HEK293T (cell line): ENCODE data around the gene NOSTRIN.
"Not testable (repeated sequence)": the region's sequence is repeated elsewhere in the genome, so short reads cannot be mapped to it uniquely, and the experiment has no call there.

Source experiments
- ARNT ChIP-seq: fragments of 450-650 bp; IDR thresholded peaks from 2 replicates; pipeline ENCODE4 v1.6.1; 2017; ENCODE audit warnings: mild to moderate bottlenecking
- BHLHE40 ChIP-seq: fragments of 450-650 bp; IDR thresholded peaks from 2 replicates; pipeline ENCODE4 v1.6.1; 2016; ENCODE audit warnings: mild to moderate bottlenecking, moderate library complexity, borderline replicate concordance
- ELF4 ChIP-seq: fragments of 450-650 bp; IDR thresholded peaks from 2 replicates; pipeline ENCODE4 v1.6.1; 2017; ENCODE audit warnings: antibody characterized with exemption
- FOXA1 ChIP-seq: fragments of 450-650 bp; IDR thresholded peaks from 2 replicates; pipeline ENCODE4 v1.6.1; 2016; ENCODE audit warnings: mild to moderate bottlenecking
- FOXK2 ChIP-seq: fragments of 450-650 bp; IDR thresholded peaks from 2 replicates; pipeline ENCODE4 v1.6.1; 2016; ENCODE audit warnings: mild to moderate bottlenecking
- FOXM1 ChIP-seq: fragments of 450-650 bp; IDR thresholded peaks from 2 replicates; pipeline ENCODE4 v1.6.1; 2017; ENCODE audit warnings: mild to moderate bottlenecking, borderline replicate concordance
- HDGF ChIP-seq: fragments of 450-650 bp; IDR thresholded peaks from 2 replicates; pipeline ENCODE4 v1.6.1; 2017; ENCODE audit warnings: antibody characterized with exemption, borderline replicate concordance
- L3MBTL2 ChIP-seq: fragments of 450-650 bp; conservative IDR thresholded peaks from 2 replicates; pipeline ENCODE4 v1.6.1; 2016; ENCODE audit warnings: mild to moderate bottlenecking
- SP1 ChIP-seq: fragments of 450-650 bp; IDR thresholded peaks from 2 replicates; pipeline ENCODE4 v1.6.1; 2017
- SUZ12 ChIP-seq: fragments of 450-650 bp; IDR thresholded peaks from 2 replicates; pipeline ENCODE4 v1.6.1; 2016; ENCODE audit warnings: mild to moderate bottlenecking
- TARDBP ChIP-seq: fragments of 450-650 bp; IDR thresholded peaks from 2 replicates; pipeline ENCODE4 v1.6.1; 2016
- ZNF384 ChIP-seq: fragments of 450-650 bp; IDR thresholded peaks from 2 replicates; pipeline ENCODE4 v1.6.1; 2016
- TF ChIP-seq, protein P1 (sequence below): fragments of 450-650 bp; IDR thresholded peaks from 2 replicates; pipeline ENCODE4 v1.6.1; 2016

DNA sequence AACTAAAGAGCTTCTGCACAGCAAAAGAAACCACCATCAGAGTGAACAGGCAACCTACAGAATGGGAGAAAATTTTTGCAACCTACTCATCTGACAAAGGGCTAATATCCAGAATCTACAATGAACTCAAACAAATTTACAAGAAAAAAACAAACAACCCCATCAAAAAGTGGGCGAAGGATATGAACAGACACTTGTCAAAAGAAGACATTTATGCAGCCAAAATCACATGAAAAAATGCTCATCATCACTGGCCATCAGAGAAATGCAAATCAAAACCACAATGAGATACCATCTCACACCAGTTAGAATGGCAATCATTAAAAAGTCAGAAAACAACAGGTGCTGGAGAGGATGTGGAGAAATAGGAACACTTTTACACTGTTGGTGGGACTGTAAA, 67.9 kb downstream of the NOSTRIN start:
- TF ChIP-seq SP1, ARNT, FOXM1, L3MBTL2, FOXA1, BHLHE40, HDGF, ZNF384, SUZ12, ELF4, TARDBP, FOXK2: not testable (repeated sequence)
- TF ChIP-seq, protein P1, sequence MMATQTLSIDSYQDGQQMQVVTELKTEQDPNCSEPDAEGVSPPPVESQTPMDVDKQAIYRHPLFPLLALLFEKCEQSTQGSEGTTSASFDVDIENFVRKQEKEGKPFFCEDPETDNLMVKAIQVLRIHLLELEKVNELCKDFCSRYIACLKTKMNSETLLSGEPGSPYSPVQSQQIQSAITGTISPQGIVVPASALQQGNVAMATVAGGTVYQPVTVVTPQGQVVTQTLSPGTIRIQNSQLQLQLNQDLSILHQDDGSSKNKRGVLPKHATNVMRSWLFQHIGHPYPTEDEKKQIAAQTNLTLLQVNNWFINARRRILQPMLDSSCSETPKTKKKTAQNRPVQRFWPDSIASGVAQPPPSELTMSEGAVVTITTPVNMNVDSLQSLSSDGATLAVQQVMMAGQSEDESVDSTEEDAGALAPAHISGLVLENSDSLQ, result not testable (repeated sequence)
